PFSK-1 (cell line): ENCODE results near the gene PRSS50.

Experiments
- FOXP2 ChIP-seq: optimal IDR thresholded peaks from 2 replicates; pipeline ENCODE3; 2011; ENCODE audit warnings: borderline replicate concordance, control low read depth, inconsistent platforms; ENCODE audit not compliant: insufficient read depth; ENCODE audit errors: extremely low read length, extremely low read depth
- POLR2AphosphoS5 ChIP-seq: IDR thresholded peaks from 2 replicates; pipeline ENCODE4 v1.6.1; 2012; ENCODE audit warnings: low read depth, mild to moderate bottlenecking, control low read depth, low read length, moderate library complexity
- REST ChIP-seq, 2 experiments: IDR thresholded peaks; 2 replicates each; pipeline versions ENCODE4 v1.6.1 to v1.8.0; 2011 to 2012; ENCODE audit warnings: low read depth in 2 of 2, low read length in 2 of 2, control low read depth in 1 of 2, inconsistent platforms in 1 of 2, mild to moderate bottlenecking in 1 of 2, moderate library complexity in 1 of 2; ENCODE audit not compliant: insufficient read depth in 1 of 2
- SIN3A ChIP-seq: IDR thresholded peaks from 2 replicates; pipeline ENCODE4 v1.6.1; 2012; ENCODE audit warnings: mild to moderate bottlenecking, low read length, moderate library complexity, borderline replicate concordance; ENCODE audit not compliant: insufficient read depth
- TAF1 ChIP-seq: IDR thresholded peaks from 2 replicates; pipeline ENCODE4 v1.6.1; 2012; ENCODE audit warnings: low read length, control low read depth, borderline replicate concordance; ENCODE audit not compliant: insufficient read depth

GRCh38 chr3:46731795-46732194 is 14.1 kb upstream of the PRSS50 start:
- TF ChIP-seq TAF1: no peak
- TF ChIP-seq REST (IDR thresholded peaks at IDR 0.05; ENCODE audit: insufficient read depth in 1 of 2, low read depth in 2 of 2, low read length in 2 of 2): no peak
- TF ChIP-seq POLR2AphosphoS5: no peak
- no peak for TF ChIP-seq SIN3A
- no peak for TF ChIP-seq FOXP2
